D721Med (cell line): ENCODE data around the gene SUSD4.
"Not testable (repeated sequence)": the region's sequence is repeated elsewhere in the genome, so short reads cannot be mapped to it uniquely, and the experiment has no call there.

Experiments used
- DNase-seq: peaks from one replicate; pipeline ENCODE4 v3.0.0; 2011; ENCODE audit warnings: low spot score; ENCODE audit not compliant: insufficient read length
- FAIRE-seq: peaks from 2 replicates; lab custom pipeline; 2011; peaks lifted over from hg19 to GRCh38; lab: Jason Lieb, UNC
- CTCF ChIP-seq: IDR thresholded peaks from 2 replicates; pipeline ENCODE4 v1.5.1; 2012; ENCODE audit warnings: mild to moderate bottlenecking, control low read depth; ENCODE audit not compliant: insufficient read depth; ENCODE audit errors: missing control alignments

SUSD4 gene

DNA sequence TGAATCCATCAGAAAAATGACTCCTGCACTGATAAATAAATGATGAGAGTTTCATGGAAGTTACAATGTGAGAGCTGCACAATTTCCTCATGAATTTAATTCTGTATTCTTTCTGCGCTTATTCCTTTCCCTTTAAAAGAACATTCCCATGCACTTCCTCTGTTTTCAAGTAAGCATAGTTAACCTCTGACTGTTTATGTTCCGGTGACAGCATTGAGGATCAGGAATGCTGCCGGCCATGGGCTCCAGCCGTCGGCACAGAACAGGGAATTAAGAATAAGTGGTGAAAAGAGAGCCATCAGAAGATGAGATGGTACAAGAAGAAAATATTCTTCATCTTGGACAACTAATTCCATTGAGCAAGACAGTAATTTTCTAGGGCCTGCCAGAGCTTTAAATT is 65.3 kb downstream of the SUSD4 start:
- no peak for FAIRE-seq
- no peak for DNase-seq
- no peak for TF ChIP-seq CTCF

- FAIRE-seq: no peak
- TF ChIP-seq CTCF: no peak
- DNase-seq: no peak
Measured at GRCh38 chr1:223297800-223298199, 66.2 kb downstream of the SUSD4 start.

DNA sequence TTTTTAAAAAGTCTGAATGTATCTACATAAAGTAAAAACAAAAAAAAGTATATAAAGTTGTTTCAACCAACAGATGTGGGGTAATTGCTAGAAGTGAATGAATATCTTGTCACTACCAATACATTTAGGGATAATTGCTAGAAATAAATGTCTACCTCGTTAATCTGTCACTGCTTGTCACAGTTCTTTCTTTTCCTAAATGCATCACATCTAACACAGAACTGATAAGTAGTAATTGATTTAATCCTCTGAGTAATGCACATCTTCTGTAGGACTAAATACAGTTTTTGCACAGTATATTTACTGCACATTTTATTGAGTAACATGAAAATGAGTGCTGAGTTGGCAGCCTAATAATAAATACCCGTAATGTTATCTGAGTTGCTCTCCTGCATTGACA is 72.2 kb downstream of the SUSD4 start:
- DNase-seq (no peak), FAIRE-seq (no peak)
- TF ChIP-seq CTCF: no peak

DNA sequence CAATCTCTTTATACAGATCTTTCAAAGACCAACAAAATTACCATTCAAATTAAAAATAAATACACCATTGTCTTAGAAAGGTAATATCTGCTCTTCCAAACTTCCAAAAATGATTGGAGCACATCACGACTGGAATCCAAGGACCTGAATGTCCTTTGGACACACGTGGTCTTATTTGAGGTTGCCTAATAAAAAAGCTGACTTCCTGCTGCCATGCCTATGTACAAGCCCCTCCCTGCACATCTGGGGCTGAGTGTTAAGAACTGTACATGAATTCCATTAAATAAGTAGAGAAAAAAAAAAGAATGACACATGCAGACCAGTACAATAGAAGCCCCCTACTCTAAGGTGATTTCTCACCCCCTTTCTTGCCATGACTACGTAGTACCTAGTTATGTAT is 73.6 kb downstream of the SUSD4 start:
- TF ChIP-seq CTCF: no peak
- DNase-seq (no peak), FAIRE-seq (no peak)

GRCh38 chr1:223289621-223290020 is 74.4 kb downstream of the SUSD4 start:
- DNase-seq (no peak), FAIRE-seq (no peak)
- TF ChIP-seq CTCF: no peak

DNA sequence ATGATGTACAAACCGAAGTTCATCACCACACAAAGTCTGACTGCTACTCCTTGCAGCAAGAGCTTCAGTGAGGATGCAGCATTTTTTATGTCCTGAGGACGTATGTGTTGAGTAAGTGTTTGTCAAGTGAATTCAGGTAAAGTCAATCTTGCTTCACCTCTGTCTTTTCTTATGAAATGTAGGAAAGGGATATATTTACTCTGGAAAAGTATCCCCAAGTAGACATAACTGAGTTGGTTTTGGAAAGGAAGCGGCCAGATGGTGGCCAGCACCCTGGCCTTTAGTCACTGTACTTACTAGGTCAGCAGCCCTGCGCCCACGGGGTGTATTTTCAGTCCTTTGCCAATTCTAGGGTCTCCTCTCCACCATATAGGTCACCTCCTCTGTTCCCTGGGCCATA is 75.2 kb downstream of the SUSD4 start:
- no peak for TF ChIP-seq CTCF
- FAIRE-seq (no peak), DNase-seq (no peak)

DNA sequence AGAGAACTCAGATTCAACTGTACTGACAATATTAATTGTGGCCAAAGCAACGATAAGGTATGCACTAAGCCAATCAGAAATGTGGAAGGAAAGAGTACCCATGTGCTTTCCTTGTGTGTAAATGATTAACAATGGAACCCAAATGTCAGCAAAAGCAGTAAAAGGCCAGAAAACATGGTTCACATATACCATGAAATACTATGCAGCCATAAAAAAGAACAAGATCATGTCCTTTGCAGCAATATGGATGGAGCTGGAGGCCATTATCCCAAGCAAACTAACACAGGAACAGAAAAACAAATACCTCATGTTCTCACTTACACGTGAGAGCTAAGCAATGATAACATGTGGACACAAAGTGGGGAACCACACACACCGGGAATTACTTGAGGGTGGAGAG is 78.5 kb downstream of the SUSD4 start:
- FAIRE-seq (no peak), DNase-seq (no peak)
- no peak for TF ChIP-seq CTCF

GRCh38 chr1:223283697-223284096 is 80.3 kb downstream of the SUSD4 start:
- DNase-seq, FAIRE-seq: not testable (repeated sequence)

DNA sequence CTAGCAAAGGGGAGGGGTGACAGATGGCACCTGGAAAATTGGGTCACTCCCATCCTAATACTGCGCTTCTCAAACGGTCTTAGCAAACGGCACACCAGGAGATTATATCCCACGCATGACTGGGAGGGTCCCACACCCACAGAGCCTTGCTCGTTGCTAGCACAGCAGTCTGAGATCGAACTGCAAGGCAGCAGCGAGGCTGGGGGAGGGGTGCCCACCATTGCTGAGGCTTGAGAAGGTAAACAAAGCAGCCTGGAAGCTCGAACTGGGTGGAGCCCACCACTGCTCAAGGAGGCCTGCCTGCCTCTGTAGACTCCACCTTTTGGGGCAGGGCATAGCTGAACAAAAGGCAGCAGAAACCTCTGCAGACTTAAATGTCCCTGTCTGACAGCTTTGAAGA is 85.7 kb downstream of the SUSD4 start:
- not testable (repeated sequence) for FAIRE-seq, DNase-seq
